ENCODE measurements around the gene KLF7.

DNA sequence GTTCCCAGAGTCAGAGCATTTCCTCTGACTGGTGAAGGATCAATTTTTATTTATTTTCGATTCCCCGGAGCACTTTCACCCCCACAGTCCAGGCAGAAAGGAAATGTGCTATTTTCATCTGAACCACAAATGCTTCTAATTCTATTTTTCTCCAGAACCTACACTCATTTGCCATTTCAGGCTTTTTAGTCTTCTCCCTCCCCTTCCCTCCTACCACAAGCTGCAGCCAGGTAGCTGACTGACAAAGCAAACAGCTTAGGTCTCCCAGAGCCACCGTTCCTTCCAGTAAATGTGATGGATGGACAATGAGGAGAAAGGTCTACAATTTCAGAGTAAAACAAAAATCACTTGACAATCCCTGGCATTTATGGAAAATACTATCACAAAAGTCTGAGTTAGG is 76.9 kb downstream of the KLF7 start:
- TF ChIP-seq CEBPB (tag; IDR thresholded peaks at IDR 0.05): no peak
- TF ChIP-seq, protein P1, sequence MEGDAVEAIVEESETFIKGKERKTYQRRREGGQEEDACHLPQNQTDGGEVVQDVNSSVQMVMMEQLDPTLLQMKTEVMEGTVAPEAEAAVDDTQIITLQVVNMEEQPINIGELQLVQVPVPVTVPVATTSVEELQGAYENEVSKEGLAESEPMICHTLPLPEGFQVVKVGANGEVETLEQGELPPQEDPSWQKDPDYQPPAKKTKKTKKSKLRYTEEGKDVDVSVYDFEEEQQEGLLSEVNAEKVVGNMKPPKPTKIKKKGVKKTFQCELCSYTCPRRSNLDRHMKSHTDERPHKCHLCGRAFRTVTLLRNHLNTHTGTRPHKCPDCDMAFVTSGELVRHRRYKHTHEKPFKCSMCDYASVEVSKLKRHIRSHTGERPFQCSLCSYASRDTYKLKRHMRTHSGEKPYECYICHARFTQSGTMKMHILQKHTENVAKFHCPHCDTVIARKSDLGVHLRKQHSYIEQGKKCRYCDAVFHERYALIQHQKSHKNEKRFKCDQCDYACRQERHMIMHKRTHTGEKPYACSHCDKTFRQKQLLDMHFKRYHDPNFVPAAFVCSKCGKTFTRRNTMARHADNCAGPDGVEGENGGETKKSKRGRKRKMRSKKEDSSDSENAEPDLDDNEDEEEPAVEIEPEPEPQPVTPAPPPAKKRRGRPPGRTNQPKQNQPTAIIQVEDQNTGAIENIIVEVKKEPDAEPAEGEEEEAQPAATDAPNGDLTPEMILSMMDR (IDR thresholded peaks at IDR 0.05 in 2 of 3, conservative IDR thresholded peaks at IDR 0.05 in 1 of 3; ENCODE audit: insufficient read depth in 2 of 3, low read depth in 1 of 3, low read length in 3 of 3): no peak
- TF ChIP-seq, protein P2, sequence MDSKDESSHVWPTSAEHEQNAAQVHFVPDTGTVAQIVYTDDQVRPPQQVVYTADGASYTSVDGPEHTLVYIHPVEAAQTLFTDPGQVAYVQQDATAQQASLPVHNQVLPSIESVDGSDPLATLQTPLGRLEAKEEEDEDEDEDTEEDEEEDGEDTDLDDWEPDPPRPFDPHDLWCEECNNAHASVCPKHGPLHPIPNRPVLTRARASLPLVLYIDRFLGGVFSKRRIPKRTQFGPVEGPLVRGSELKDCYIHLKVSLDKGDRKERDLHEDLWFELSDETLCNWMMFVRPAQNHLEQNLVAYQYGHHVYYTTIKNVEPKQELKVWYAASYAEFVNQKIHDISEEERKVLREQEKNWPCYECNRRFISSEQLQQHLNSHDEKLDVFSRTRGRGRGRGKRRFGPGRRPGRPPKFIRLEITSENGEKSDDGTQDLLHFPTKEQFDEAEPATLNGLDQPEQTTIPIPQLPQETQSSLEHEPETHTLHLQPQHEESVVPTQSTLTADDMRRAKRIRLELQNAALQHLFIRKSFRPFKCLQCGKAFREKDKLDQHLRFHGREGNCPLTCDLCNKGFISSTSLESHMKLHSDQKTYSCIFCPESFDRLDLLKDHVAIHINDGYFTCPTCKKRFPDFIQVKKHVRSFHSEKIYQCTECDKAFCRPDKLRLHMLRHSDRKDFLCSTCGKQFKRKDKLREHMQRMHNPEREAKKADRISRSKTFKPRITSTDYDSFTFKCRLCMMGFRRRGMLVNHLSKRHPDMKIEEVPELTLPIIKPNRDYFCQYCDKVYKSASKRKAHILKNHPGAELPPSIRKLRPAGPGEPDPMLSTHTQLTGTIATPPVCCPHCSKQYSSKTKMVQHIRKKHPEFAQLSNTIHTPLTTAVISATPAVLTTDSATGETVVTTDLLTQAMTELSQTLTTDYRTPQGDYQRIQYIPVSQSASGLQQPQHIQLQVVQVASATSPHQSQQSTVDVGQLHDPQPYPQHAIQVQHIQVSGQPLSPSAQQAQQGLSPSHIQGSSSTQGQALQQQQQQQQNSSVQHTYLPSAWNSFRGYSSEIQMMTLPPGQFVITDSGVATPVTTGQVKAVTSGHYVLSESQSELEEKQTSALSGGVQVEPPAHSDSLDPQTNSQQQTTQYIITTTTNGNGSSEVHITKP (IDR thresholded peaks at IDR 0.05; ENCODE audit: partially characterized antibody): no peak
- TF ChIP-seq, protein P3, sequence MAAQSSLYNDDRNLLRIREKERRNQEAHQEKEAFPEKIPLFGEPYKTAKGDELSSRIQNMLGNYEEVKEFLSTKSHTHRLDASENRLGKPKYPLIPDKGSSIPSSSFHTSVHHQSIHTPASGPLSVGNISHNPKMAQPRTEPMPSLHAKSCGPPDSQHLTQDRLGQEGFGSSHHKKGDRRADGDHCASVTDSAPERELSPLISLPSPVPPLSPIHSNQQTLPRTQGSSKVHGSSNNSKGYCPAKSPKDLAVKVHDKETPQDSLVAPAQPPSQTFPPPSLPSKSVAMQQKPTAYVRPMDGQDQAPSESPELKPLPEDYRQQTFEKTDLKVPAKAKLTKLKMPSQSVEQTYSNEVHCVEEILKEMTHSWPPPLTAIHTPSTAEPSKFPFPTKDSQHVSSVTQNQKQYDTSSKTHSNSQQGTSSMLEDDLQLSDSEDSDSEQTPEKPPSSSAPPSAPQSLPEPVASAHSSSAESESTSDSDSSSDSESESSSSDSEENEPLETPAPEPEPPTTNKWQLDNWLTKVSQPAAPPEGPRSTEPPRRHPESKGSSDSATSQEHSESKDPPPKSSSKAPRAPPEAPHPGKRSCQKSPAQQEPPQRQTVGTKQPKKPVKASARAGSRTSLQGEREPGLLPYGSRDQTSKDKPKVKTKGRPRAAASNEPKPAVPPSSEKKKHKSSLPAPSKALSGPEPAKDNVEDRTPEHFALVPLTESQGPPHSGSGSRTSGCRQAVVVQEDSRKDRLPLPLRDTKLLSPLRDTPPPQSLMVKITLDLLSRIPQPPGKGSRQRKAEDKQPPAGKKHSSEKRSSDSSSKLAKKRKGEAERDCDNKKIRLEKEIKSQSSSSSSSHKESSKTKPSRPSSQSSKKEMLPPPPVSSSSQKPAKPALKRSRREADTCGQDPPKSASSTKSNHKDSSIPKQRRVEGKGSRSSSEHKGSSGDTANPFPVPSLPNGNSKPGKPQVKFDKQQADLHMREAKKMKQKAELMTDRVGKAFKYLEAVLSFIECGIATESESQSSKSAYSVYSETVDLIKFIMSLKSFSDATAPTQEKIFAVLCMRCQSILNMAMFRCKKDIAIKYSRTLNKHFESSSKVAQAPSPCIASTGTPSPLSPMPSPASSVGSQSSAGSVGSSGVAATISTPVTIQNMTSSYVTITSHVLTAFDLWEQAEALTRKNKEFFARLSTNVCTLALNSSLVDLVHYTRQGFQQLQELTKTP (IDR thresholded peaks at IDR 0.05; ENCODE audit: low read depth in 1 of 2, partially characterized antibody in 2 of 2): no peak
- TF ChIP-seq, protein P4, sequence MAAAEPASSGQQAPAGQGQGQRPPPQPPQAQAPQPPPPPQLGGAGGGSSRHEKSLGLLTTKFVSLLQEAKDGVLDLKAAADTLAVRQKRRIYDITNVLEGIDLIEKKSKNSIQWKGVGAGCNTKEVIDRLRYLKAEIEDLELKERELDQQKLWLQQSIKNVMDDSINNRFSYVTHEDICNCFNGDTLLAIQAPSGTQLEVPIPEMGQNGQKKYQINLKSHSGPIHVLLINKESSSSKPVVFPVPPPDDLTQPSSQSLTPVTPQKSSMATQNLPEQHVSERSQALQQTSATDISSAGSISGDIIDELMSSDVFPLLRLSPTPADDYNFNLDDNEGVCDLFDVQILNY (CRISPR knock-in tag; IDR thresholded peaks at IDR 0.05): no peak
